Upper lobe of right lung (tissue), 1 donor: Measurements from ENCODE around the gene CCDC88B. TPM values are rescaled to one million over a fixed set of nuclear protein-coding genes. Genes with fewer than 3 reads are reported as not detected.

Experiments
- ATAC-seq: fragments of 200-7000 bp; cut with Tn5 transposase; one replicate; pipeline ENCODE4 v1.9.1; 2020; ENCODE audit warnings: mild to moderate bottlenecking, moderate library complexity
- DNase-seq: peaks from one replicate; pipeline ENCODE4 v3.0.0-alpha.2; 2020
- H3K27ac ChIP-seq: fragments of 200-600 bp; one replicate; pipeline ENCODE4 v1.8.0; 2022
- H3K27me3 ChIP-seq: fragments of 200-600 bp; one replicate; pipeline ENCODE4 v1.8.0; 2022; ENCODE audit warnings: mild to moderate bottlenecking
- H3K36me3 ChIP-seq: fragments of 200-600 bp; one replicate; pipeline ENCODE4 v1.8.0; 2022
- H3K4me1 ChIP-seq: fragments of 200-600 bp; one replicate; pipeline ENCODE4 v1.8.0; 2022
- H3K4me3 ChIP-seq: fragments of 200-600 bp; one replicate; pipeline ENCODE4 v1.8.0; 2022; ENCODE audit warnings: mild to moderate bottlenecking
- H3K9me3 ChIP-seq: fragments of 200-600 bp; one replicate; pipeline ENCODE4 v1.8.0; 2022
- CTCF ChIP-seq: fragments of 200-600 bp; IDR thresholded peaks from one replicate; pipeline ENCODE4 v1.8.0; 2022; ENCODE audit warnings: antibody characterized with exemption
- intact Hi-C: fragments of 100-400 bp; cut with DNase I; formaldehyde crosslinking; loops from one replicate; pipeline ENCODE4 v1.11.0; 2022
- total RNA-seq: library from RNA; stranded (reverse); fragmentation: NEBNext Ultra II Directional; extraction: Animal tissue kit (Norgen Biotek cat#: 25700); gene quantifications from one replicate; pipeline ENCODE4 v1.2.1, GENCODE V29; 2021
- donor health status: DM: no; HTN: yes; CAD: no; lungs with severe emphysema.

CCDC88B gene
- total RNA-seq, 1 donor from 2014 or later: 20.7 TPM

GRCh38 chr11:64382047-64382446, 42.0 kb downstream of the CCDC88B start:
- Histone ChIP-seq H3K4me1 (no peaks in the 10 kb centered on the region), H3K36me3 (no peaks in the 10 kb centered on the region), H3K4me3 (no peak overlapping the region), H3K27me3 (peaks cover 15% of the 10 kb centered on the region), H3K27ac (no peak overlapping the region), H3K9me3 (no peaks in the 10 kb centered on the region)
- TF ChIP-seq CTCF: no peak
- DNase-seq: no peak
- no peak for ATAC-seq
- intact Hi-C loops: no loop called here

GRCh38 chr11:64382586-64382985, 42.6 kb downstream of the CCDC88B start:
- Histone ChIP-seq H3K27ac (no peak overlapping the region), H3K4me3 (no peak overlapping the region), H3K4me1 (no peaks in the 10 kb centered on the region), H3K9me3 (no peaks in the 10 kb centered on the region), H3K27me3 (peaks cover 15% of the 10 kb centered on the region), H3K36me3 (no peaks in the 10 kb centered on the region)
- no peak for TF ChIP-seq CTCF
- DNase-seq: no peak
- no peak for ATAC-seq
- intact Hi-C loops: no loop called here

GRCh38 chr11:64383580-64383979, 43.6 kb downstream of the CCDC88B start:
- H3K27me3 ChIP-seq: peaks cover 15% of the 10 kb centered on the region
- TF ChIP-seq CTCF: no peak
- no peaks in the 10 kb centered on the region for H3K4me1 ChIP-seq
- DNase-seq: no peak
- H3K27ac ChIP-seq: no peak overlapping the region
- H3K9me3 ChIP-seq: no peaks in the 10 kb centered on the region
- no peaks in the 10 kb centered on the region for H3K36me3 ChIP-seq
- intact Hi-C loops: no loop called here
- no peak for ATAC-seq
- H3K4me3 ChIP-seq: no peak overlapping the region

GRCh38 chr11:64384028-64384737, 44.2 kb downstream of the CCDC88B start:
- Histone ChIP-seq H3K4me1 (no peaks in the 10 kb centered on the region), H3K27me3 (peaks cover 15% of the 10 kb centered on the region), H3K36me3 (no peaks in the 10 kb centered on the region), H3K4me3 (no peak overlapping the region), H3K27ac (no peak overlapping the region), H3K9me3 (no peaks in the 10 kb centered on the region)
- intact Hi-C loops: no loop called here
- TF ChIP-seq CTCF: no peak
- DNase-seq: no peak
- peak; percentile 29 for ATAC-seq

- Histone ChIP-seq H3K4me3 (no peak overlapping the region), H3K36me3 (no peaks in the 10 kb centered on the region), H3K27me3 (peaks cover 15% of the 10 kb centered on the region), H3K4me1 (no peaks in the 10 kb centered on the region), H3K9me3 (no peaks in the 10 kb centered on the region), H3K27ac (no peak overlapping the region)
- TF ChIP-seq CTCF: no peak
- intact Hi-C loops: no loop called here
- no peak for DNase-seq
- ATAC-seq: peak; percentile 64
Observed at GRCh38 chr11:64384981-64385944, 45.3 kb downstream of the CCDC88B start.
